GM19035 (cell line): Measurements from ENCODE around the gene CHD2.

Source experiments
- ATAC-seq: cut with Tn5 transposase; IDR thresholded peaks from one replicate; pipeline ENCODE4 v1.9.1; 2021; ENCODE audit not compliant: unreplicated experiment

Gene CHD2

GRCh38 chr15:92954578-92954977 is 54.5 kb downstream of the CHD2 start:
- no peak for ATAC-seq

- ATAC-seq: no peak
Observed at GRCh38 chr15:92955706-92956105, 55.6 kb downstream of the CHD2 start.

- no peak for ATAC-seq
Observed at GRCh38 chr15:92958105-92958504, 58.0 kb downstream of the CHD2 start.

GRCh38 chr15:92959219-92959618 is 59.1 kb downstream of the CHD2 start:
- ATAC-seq: no peak

- ATAC-seq: no peak
Observed at GRCh38 chr15:92960996-92961681, 61.0 kb downstream of the CHD2 start.

- ATAC-seq: no peak
Observed at GRCh38 chr15:92962914-92963313, 62.8 kb downstream of the CHD2 start.

- no peak for ATAC-seq
Observed at GRCh38 chr15:92963794-92964193, 63.7 kb downstream of the CHD2 start.

GRCh38 chr15:92968926-92969651 is 69.0 kb downstream of the CHD2 start:
- no peak for ATAC-seq

- no peak for ATAC-seq
Observed at GRCh38 chr15:92970656-92971055, 70.5 kb downstream of the CHD2 start.

GRCh38 chr15:92971081-92971480 is 71.0 kb downstream of the CHD2 start:
- ATAC-seq: no peak

GRCh38 chr15:92971713-92972112 is 71.6 kb downstream of the CHD2 start:
- no peak for ATAC-seq

GRCh38 chr15:92974183-92974915 is 74.2 kb downstream of the CHD2 start:
- ATAC-seq: no peak

GRCh38 chr15:92979011-92979701 is 79.0 kb downstream of the CHD2 start:
- ATAC-seq: no peak

- no peak for ATAC-seq
Observed at GRCh38 chr15:92981333-92981732, 81.2 kb downstream of the CHD2 start.

- ATAC-seq: no peak
Observed at GRCh38 chr15:92984161-92984560, 84.0 kb downstream of the CHD2 start.

- ATAC-seq: no peak
Observed at GRCh38 chr15:92989470-92989869, 89.3 kb downstream of the CHD2 start.

- ATAC-seq: no peak
Observed at GRCh38 chr15:92990031-92990430, 89.9 kb downstream of the CHD2 start.

- ATAC-seq: no peak
Observed at GRCh38 chr15:92992720-92993119, 92.6 kb downstream of the CHD2 start.

GRCh38 chr15:92997821-92998220 is 97.7 kb downstream of the CHD2 start:
- ATAC-seq: no peak

GRCh38 chr15:93001156-93001555 is 101.0 kb downstream of the CHD2 start:
- no peak for ATAC-seq

GRCh38 chr15:93001881-93002280 is 101.8 kb downstream of the CHD2 start:
- ATAC-seq: no peak
